ENCODE measurements around the gene THBS4. TPM values are rescaled to one million over a fixed set of nuclear protein-coding genes. Genes with fewer than 3 reads are reported as not detected.
"Not testable (repeated sequence)": the region's sequence is repeated elsewhere in the genome, so short reads cannot be mapped to it uniquely, and the experiment has no call there.

THBS4 gene
- total and polyA plus RNA-seq, 4 experiments from 2014 or later = 0.29 to 0.56 (median 0.47) TPM; not detected in 1

DNA sequence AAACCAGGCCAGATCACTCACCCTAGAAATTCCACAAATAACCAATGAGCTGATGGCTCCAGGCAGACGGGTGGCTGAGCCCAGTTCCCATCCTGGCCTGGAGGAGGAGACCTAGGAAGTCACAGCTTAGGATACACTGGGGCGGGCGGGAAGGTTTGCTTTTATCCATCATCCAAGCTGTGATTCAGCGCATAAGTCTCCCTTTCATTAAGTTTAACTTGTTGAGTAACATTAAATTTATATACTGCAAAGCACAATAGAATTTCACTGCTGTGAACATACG is 55.7 kb downstream of the THBS4 start:
- CTCF ChIA-PET (ENCODE audit: partially characterized antibody) = interaction anchor here (0.9 to 11.9 kb wide), 14 partner anchors 45 to 225 kb away, joined by 3 to 286 read pairs (median 6); partner anchors contain the start of gene SERINC5
- H3K4me3 Mint-ChIP-seq = no peak overlapping the region
- H3K4me1 ChIP-seq (ENCODE audit: insufficient read depth, low read length) = peaks cover 30% of the 10 kb centered on the region
- H3K27ac Mint-ChIP-seq = no peak overlapping the region
- DNase-seq = no peak
- H3K9me3 ChIP-seq (ENCODE audit: control insufficient read depth in 1 of 2, low read length in 2 of 2) = no peaks in the 10 kb centered on the region
- no peaks in the 10 kb centered on the region for H3K9me3 Mint-ChIP-seq
- H3K27ac ChIP-seq (ENCODE audit: low read depth, low read length) = no peak overlapping the region
- H3K36me3 Mint-ChIP-seq = peaks cover 7 to 18% of the 10 kb centered on the region in 2 donors
- POLR2A ChIA-PET (ENCODE audit: partially characterized antibody) = interaction anchor here (1.1 to 1.8 kb wide), 2 partner anchors 24 to 165 kb away, joined by 3 to 6 read pairs; partner anchors contain the start of gene SERINC5
- H3K36me3 ChIP-seq (ENCODE audit: insufficient read depth, low read length) = no peaks in the 10 kb centered on the region
- no peak overlapping the region for H3K4me3 ChIP-seq (ENCODE audit: low read length in 2 of 2)
- H3K4me1 Mint-ChIP-seq = peaks cover 15 to 42% (median 31%) of the 10 kb centered on the region in 4 donors
- intact Hi-C loops (cut with micrococcal nuclease) = loop anchor here (1.0 to 5.0 kb wide), 4 partner anchors 61 to 581 kb away; no protein-coding TSS in a partner anchor
- H3K27me3 Mint-ChIP-seq = no peaks in the 10 kb centered on the region
- no peaks in the 10 kb centered on the region for H3K27me3 ChIP-seq (ENCODE audit: insufficient read depth, low read length)

DNA sequence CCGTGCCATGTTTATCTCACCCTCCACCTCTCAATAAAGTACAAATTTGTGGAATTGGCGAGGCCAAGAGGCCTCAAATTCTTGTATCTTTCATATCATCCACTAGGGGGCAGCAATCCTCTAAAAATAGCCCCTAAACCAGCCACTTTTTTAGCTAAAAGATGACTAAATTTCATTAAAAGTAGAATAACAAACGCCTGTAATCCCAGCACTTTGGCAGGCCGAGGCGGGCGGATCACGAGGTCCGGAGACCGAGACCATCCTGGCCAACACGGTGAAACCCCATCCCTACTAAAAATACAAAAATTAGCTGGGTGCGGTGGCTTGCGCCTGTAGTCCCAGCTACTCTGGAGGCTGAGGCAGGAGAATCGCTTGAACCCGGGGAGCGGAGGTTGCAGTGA is 56.6 kb downstream of the THBS4 start:
- CTCF ChIA-PET (ENCODE audit: partially characterized antibody) = interaction anchor here (0.6 to 11.9 kb wide), 59 partner anchors 8 to 580 kb away, joined by 3 to 286 read pairs (median 5); partner anchors contain the start of gene SERINC5
- Mint-ChIP-seq H3K4me1 (peaks cover 15 to 42% (median 31%) of the 10 kb centered on the region in 4 donors), H3K27ac (peak overlapping the region; percentile 48 to 88 (median 82)), H3K36me3 (peaks cover 7 to 18% of the 10 kb centered on the region in 2 donors), H3K4me3 (peak overlapping the region in 7 of 8 donors; percentile 52 to 76 (median 71))
- peaks cover 30% of the 10 kb centered on the region for H3K4me1 ChIP-seq (ENCODE audit: insufficient read depth, low read length)
- POLR2A ChIA-PET (ENCODE audit: partially characterized antibody) = interaction anchor here (0.6 to 4.3 kb wide), 18 partner anchors 8 to 216 kb away, joined by 3 to 34 read pairs (median 5); partner anchors contain the start of gene SERINC5
- peak; percentile 61 to 69 (median 67) for DNase-seq
- H3K27me3 Mint-ChIP-seq; H3K9me3 ChIP-seq (ENCODE audit: control insufficient read depth in 1 of 2, low read length in 2 of 2); H3K27me3 ChIP-seq (ENCODE audit: insufficient read depth, low read length); H3K36me3 ChIP-seq (ENCODE audit: insufficient read depth, low read length); H3K27ac ChIP-seq (ENCODE audit: low read depth, low read length); H3K4me3 ChIP-seq (ENCODE audit: low read length in 2 of 2); H3K9me3 Mint-ChIP-seq: not testable (repeated sequence)
- intact Hi-C loops (cut with micrococcal nuclease) = loop anchor here (1.0 to 5.0 kb wide), 7 partner anchors 35 to 581 kb away; partner anchors contain the start of gene SERINC5

DNA sequence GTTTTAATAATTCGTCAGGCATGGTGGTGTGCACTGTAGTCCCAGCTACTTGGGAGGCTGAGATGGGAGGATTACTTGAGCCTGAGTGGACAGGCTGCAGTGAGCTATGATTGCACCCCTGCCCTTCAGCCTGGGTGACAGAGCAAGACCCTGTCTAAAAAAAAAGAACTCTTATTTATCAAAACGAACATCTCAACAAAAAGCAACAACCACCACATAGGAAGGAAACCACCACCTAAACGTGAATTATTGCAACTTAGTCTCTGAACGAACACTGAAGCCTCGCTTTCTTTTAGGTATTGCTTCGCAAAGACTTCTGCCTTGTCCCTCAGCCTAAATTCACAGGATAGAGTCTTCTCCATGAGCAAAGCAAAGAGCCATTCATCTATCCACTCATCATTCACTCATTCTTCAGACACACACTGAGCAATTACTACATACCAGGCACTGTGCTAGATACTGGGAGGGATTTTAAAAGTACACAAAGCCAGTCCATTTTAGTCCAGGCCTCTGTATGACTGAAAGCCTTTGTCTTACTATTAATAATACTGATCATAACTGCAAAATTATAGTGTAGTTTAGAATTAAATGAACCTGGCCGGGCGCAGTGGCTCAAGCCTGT is 57.4 kb downstream of the THBS4 start:
- peak in 1 of 5 donors; percentile 8 for DNase-seq
- Mint-ChIP-seq H3K4me3 (peak overlapping the region in 7 of 8 donors; percentile 38 to 73 (median 63)), H3K27ac (peak overlapping the region; percentile 73 to 94 (median 88)), H3K4me1 (peaks cover 18 to 47% (median 31%) of the 10 kb centered on the region in 4 donors), H3K36me3 (peaks cover 11 to 21% of the 10 kb centered on the region in 2 donors), H3K27me3 (no peaks in the 10 kb centered on the region), H3K9me3 (peaks cover 0 to 4% (median 0%) of the 10 kb centered on the region in 8 donors)
- Histone ChIP-seq H3K4me1 (ENCODE audit: insufficient read depth, low read length) (peaks cover 30% of the 10 kb centered on the region), H3K27me3 (ENCODE audit: insufficient read depth, low read length) (no peaks in the 10 kb centered on the region), H3K36me3 (ENCODE audit: insufficient read depth, low read length) (no peaks in the 10 kb centered on the region), H3K4me3 (ENCODE audit: low read length in 2 of 2) (peak overlapping the region in 1 of 2 donors; percentile 27), H3K9me3 (ENCODE audit: control insufficient read depth in 1 of 2, low read length in 2 of 2) (no peaks in the 10 kb centered on the region), H3K27ac (ENCODE audit: low read depth, low read length) (peak overlapping the region; percentile 29)
- intact Hi-C loops (cut with micrococcal nuclease) = loop anchor here (1.0 to 5.0 kb wide), 5 partner anchors 34 to 183 kb away; partner anchors contain the start of gene SERINC5
- ChIA-PET POLR2A (ENCODE audit: partially characterized antibody) (interaction anchor here (0.8 to 4.3 kb wide), 16 partner anchors 9 to 215 kb away, joined by 3 to 34 read pairs (median 5); partner anchors contain the start of gene SERINC5), CTCF (ENCODE audit: partially characterized antibody) (interaction anchor here (0.6 to 11.9 kb wide), 54 partner anchors 9 to 579 kb away, joined by 3 to 286 read pairs (median 5); partner anchors contain the start of gene SERINC5)

DNA sequence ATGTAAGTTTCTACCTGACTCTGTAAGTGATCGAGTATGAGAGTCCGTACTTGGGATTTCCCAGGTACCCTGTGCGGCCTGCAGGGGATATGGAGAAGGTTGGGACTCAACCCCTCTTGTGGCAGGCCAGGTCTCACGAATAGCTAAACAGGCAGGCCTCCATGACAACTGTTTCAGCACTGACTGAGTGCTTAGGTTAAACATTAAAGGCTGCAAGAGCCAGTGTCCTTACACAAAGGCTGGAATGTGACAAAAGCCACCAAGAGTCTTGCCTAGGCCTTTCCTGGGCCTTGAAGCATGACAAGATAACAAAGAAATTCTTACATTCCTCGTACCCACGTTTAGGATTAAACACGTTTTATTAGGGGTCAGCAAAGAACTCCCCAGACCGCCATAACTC is 58.6 kb downstream of the THBS4 start:
- CTCF ChIA-PET (ENCODE audit: partially characterized antibody) = interaction anchor here (1.1 to 11.9 kb wide), 5 partner anchors 10 to 214 kb away, joined by 3 to 286 read pairs (median 25); no protein-coding TSS in a partner anchor
- peaks cover 30% of the 10 kb centered on the region for H3K4me1 ChIP-seq (ENCODE audit: insufficient read depth, low read length)
- H3K36me3 ChIP-seq (ENCODE audit: insufficient read depth, low read length) = no peaks in the 10 kb centered on the region
- no peaks in the 10 kb centered on the region for H3K9me3 ChIP-seq (ENCODE audit: control insufficient read depth in 1 of 2, low read length in 2 of 2)
- no peak for DNase-seq
- Mint-ChIP-seq H3K27me3 (no peaks in the 10 kb centered on the region), H3K4me1 (peaks cover 20 to 47% (median 33%) of the 10 kb centered on the region in 4 donors), H3K4me3 (peak overlapping the region in 1 of 8 donors; percentile 34), H3K36me3 (peaks cover 13 to 27% of the 10 kb centered on the region in 2 donors), H3K27ac (peak overlapping the region; percentile 31 to 90 (median 87)), H3K9me3 (peaks cover 0 to 4% (median 0%) of the 10 kb centered on the region in 8 donors)
- no peaks in the 10 kb centered on the region for H3K27me3 ChIP-seq (ENCODE audit: insufficient read depth, low read length)
- POLR2A ChIA-PET (ENCODE audit: partially characterized antibody) = interaction anchor here (1.5 to 4.3 kb wide), 2 partner anchors 87 to 162 kb away, joined by 3 to 34 read pairs; partner anchors contain the start of gene SERINC5
- H3K4me3 ChIP-seq (ENCODE audit: low read length in 2 of 2) = no peak overlapping the region
- H3K27ac ChIP-seq (ENCODE audit: low read depth, low read length) = no peak overlapping the region
- intact Hi-C loops (cut with micrococcal nuclease) = loop anchor here (2.0 to 5.0 kb wide), 3 partner anchors 33 to 89 kb away; no protein-coding TSS in a partner anchor

DNA sequence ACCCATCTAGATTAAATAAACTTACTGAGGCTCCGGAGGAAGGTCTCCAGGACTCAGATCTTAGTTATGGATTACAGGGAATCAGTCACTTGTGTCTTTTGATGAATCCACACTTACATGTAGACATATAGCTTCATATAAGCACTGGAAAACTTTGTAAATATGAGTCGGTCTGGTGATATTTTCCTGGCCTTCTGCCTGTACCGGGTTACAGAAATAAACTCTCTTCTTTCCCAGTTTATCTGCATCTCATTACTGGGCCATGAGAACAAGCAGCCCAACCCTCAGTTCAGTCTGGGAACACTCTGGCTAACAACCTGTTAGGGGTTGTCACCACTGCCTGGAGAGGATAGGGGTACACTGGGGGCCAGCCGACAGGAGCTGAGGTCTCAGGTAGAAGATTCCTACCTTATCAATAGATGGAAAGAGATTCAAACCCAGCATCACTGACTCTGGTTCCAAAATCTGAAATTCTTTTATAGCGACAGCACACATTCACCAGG is 59.1 kb downstream of the THBS4 start:
- H3K27ac Mint-ChIP-seq = peak overlapping the region in 6 of 7 donors; percentile 31 to 88 (median 76)
- intact Hi-C loops (cut with micrococcal nuclease) = loop anchor here (5.0 kb wide), 2 partner anchors 58 to 88 kb away; no protein-coding TSS in a partner anchor
- no peaks in the 10 kb centered on the region for H3K9me3 ChIP-seq (ENCODE audit: control insufficient read depth in 1 of 2, low read length in 2 of 2)
- peaks cover 13 to 24% of the 10 kb centered on the region in 2 donors for H3K36me3 Mint-ChIP-seq
- no peak overlapping the region for H3K27ac ChIP-seq (ENCODE audit: low read depth, low read length)
- H3K4me3 Mint-ChIP-seq = no peak overlapping the region
- H3K4me1 Mint-ChIP-seq = peaks cover 20 to 47% (median 33%) of the 10 kb centered on the region in 4 donors
- ChIA-PET POLR2A (ENCODE audit: partially characterized antibody) (interaction anchor here (1.5 to 4.3 kb wide), 2 partner anchors 87 to 161 kb away, joined by 3 to 34 read pairs; partner anchors contain the start of gene SERINC5), CTCF (ENCODE audit: partially characterized antibody) (interaction anchor here (0.6 to 11.9 kb wide), 5 partner anchors 10 to 214 kb away, joined by 3 to 286 read pairs (median 25); no protein-coding TSS in a partner anchor)
- no peaks in the 10 kb centered on the region for H3K27me3 Mint-ChIP-seq
- peaks cover 30% of the 10 kb centered on the region for H3K4me1 ChIP-seq (ENCODE audit: insufficient read depth, low read length)
- peaks cover 0 to 4% (median 0%) of the 10 kb centered on the region in 8 donors for H3K9me3 Mint-ChIP-seq
- H3K4me3 ChIP-seq (ENCODE audit: low read length in 2 of 2) = no peak overlapping the region
- H3K36me3 ChIP-seq (ENCODE audit: insufficient read depth, low read length) = no peaks in the 10 kb centered on the region
- no peaks in the 10 kb centered on the region for H3K27me3 ChIP-seq (ENCODE audit: insufficient read depth, low read length)
- DNase-seq = no peak

DNA sequence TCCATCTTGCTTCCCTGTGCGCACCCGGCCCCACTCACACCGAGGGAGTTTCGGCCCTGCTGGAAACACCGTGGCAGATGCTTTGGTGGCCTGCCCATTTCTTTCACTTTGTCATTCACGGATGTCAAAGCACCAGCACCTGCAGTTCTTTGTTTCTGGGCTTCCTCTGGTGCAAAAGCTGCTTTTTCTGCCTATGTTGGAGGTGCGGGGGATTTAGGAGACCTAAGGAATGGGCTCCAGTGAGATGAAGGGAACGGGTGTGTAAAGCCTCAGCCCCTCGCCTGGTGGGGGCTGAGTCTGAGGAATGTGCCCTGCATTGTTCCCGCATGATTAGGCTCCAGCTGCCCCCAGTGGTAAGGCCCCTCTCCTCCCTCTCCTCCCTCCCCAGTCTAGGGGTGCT is 62.3 kb downstream of the THBS4 start:
- Histone ChIP-seq H3K9me3 (ENCODE audit: control insufficient read depth in 1 of 2, low read length in 2 of 2) (no peaks in the 10 kb centered on the region), H3K4me1 (ENCODE audit: insufficient read depth, low read length) (peaks cover 20% of the 10 kb centered on the region), H3K27me3 (ENCODE audit: insufficient read depth, low read length) (no peaks in the 10 kb centered on the region), H3K4me3 (ENCODE audit: low read length in 2 of 2) (no peak overlapping the region), H3K27ac (ENCODE audit: low read depth, low read length) (no peak overlapping the region), H3K36me3 (ENCODE audit: insufficient read depth, low read length) (no peaks in the 10 kb centered on the region)
- peak overlapping the region in 2 of 7 donors; percentile 37 to 76 for H3K27ac Mint-ChIP-seq
- H3K9me3 Mint-ChIP-seq = peaks cover 0 to 4% (median 0%) of the 10 kb centered on the region in 8 donors
- peaks cover 12 to 32% of the 10 kb centered on the region in 2 donors for H3K36me3 Mint-ChIP-seq
- no peak for DNase-seq
- no peaks in the 10 kb centered on the region for H3K27me3 Mint-ChIP-seq
- intact Hi-C loops (cut with micrococcal nuclease) = no loop called here
- no peak overlapping the region for H3K4me3 Mint-ChIP-seq
- ChIA-PET POLR2A (ENCODE audit: partially characterized antibody) (no interaction called here), CTCF (ENCODE audit: partially characterized antibody) (interaction anchor here (1.5 to 11.9 kb wide), 3 partner anchors 12 to 211 kb away, joined by 3 to 286 read pairs (median 25); no protein-coding TSS in a partner anchor)
- H3K4me1 Mint-ChIP-seq = peaks cover 17 to 43% (median 25%) of the 10 kb centered on the region in 4 donors
